ENCODE measurements around the gene SLC6A19.

The SLC6A19 gene

GRCh38 chr5:1167361-1167727 is 34.1 kb upstream of the SLC6A19 start:
- DNase-seq, result no peak

GRCh38 chr5:1167728-1168709 is 33.4 kb upstream of the SLC6A19 start:
- DNase-seq, result peak; percentile 79

GRCh38 chr5:1168796-1169195 is 32.6 kb upstream of the SLC6A19 start:
- DNase-seq, result peak; percentile 85

- no peak for DNase-seq
Measured at GRCh38 chr5:1169211-1170115, 31.9 kb upstream of the SLC6A19 start.

DNA sequence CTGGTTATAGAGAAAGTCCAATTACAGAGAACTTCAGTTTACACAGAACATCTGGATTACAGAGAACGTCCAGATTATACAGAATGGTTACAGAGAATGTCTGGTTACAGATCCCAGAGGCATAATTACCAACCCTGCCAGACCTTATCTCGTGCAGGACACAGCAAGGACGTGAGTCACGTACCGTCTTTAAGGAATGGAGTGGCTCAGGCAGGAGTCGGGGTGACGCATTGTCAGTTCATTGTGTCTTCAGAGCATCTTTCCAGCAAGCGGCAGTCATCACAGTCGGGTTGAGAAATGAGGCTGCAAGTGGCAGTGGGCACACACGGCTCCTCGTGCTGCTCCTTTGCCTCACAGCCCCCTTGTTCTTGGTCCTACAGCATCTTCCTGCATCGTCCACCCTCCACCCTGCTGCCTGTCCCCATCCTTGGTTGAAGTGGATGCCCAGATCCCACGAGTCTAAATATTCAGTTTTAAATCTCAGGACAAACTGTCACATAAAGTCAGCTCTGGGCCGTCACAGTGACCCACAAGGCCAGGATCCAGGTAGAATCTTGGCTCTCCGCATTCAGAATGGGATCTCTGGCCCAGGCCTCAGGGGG is 30.0 kb upstream of the SLC6A19 start:
- no peak for DNase-seq

GRCh38 chr5:1172007-1172581 is 29.3 kb upstream of the SLC6A19 start:
- DNase-seq, result no peak

- DNase-seq, result no peak
Measured at GRCh38 chr5:1172670-1173404, 28.6 kb upstream of the SLC6A19 start.

DNA sequence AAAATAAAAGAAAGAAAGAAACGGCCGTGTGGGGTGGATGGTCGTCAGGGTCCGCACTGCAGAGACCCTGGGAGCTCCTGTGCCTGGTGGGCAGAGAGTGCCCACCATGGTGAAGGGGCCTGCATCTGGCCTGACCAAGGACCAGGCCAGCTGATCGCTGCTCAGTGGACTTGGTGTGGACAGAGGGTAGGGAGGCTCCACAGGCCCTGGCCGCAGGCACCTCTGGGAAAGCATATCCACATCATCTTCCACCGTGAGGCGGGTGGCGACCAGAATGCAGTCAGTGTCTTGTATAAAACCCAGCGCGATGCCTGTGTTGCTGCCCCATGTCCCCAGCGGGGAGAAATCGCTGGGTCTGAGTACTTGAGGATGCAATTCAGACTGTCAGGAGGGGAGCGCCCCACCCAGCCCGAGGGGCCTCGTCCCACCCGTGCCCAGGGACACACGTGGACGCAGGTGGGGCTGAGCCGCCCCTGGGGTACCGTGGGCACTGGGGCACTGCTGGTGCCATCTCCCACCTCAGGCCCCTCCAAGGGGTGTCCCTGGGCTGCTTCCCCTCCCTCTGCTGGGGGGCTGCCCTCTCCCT is 27.8 kb upstream of the SLC6A19 start:
- DNase-seq, result no peak

- no peak for DNase-seq
Measured at GRCh38 chr5:1174122-1174936, 27.1 kb upstream of the SLC6A19 start.

GRCh38 chr5:1175015-1175414 is 26.4 kb upstream of the SLC6A19 start:
- no peak for DNase-seq

GRCh38 chr5:1175801-1176472 is 25.5 kb upstream of the SLC6A19 start:
- DNase-seq, result no peak

DNA sequence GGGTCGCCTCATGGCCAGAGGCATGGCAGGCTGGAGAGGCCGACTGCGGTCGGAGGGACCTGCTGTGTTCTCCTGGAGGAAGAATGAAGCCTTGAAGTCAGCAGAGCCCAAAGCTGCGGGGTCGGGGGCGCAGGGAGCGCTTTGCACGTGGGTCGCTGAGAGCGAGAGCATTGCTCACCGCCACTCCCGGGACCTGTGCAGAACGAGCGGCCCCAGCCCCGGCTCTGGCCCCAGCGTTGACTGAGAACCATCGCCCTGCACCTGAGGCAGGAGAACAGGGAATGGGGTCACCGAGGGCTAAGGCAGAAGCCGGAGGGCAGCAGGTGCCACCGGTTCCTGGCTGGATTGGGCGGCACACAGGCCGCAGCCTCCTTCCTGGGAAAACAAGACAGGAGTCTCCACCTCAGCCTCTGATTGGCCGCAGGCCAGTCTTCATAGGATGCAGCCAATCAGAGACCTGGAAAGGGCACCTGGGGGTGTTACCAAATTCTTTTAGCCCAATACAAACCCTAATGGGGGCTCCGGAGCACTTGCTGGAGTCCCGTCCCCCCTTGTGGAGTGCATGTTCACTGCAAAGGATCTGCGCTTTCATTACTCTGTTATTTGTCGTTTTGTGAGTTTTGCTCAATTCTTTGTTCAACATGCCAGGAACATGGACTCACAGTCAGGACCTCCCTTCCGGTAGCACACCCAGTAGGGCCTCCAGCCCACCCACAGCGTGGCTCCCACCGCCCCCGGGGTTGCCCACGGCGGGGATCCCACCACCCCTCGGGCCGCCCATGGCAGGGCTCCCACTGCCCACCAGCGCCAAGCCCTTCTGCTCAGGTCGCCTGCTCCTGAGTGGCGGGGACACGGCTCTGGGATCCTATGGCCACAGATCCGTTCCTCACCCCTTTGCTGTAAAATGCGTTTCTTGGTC is 24.7 kb upstream of the SLC6A19 start:
- no peak for DNase-seq

DNA sequence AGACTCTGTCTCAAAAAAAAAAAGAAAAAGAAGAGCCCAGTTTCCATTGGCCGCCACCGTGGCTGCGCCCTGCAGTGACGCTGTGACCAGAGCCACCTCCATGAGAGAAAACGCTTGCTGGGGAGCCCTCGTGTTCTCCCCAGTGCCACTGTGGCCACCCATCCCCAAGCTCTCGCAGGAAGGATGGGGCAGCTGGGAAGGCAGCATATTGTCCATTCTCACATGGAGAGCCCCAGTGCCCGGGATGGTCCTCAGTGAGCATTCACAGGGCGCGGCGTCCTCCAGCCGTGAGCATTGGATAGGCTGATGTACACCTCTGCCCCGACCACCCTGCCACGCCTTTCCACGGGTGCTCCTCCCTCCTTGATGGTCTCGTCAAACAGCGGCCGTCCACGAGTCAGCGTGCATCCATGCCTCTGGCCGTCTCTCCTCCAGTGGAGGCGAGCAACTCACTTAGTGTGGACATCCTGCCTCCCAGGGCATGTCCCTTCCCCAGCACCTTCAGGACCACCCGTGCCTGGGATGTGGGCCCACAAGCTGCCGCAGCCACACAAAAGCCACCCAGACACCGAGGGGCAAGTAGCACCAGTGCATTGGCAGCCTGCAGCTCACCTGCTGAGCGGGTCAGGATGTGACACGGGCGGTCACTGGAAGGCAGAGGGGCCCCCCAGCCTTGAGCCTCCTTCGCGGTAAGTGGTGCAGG is 23.4 kb upstream of the SLC6A19 start:
- DNase-seq, result no peak

DNA sequence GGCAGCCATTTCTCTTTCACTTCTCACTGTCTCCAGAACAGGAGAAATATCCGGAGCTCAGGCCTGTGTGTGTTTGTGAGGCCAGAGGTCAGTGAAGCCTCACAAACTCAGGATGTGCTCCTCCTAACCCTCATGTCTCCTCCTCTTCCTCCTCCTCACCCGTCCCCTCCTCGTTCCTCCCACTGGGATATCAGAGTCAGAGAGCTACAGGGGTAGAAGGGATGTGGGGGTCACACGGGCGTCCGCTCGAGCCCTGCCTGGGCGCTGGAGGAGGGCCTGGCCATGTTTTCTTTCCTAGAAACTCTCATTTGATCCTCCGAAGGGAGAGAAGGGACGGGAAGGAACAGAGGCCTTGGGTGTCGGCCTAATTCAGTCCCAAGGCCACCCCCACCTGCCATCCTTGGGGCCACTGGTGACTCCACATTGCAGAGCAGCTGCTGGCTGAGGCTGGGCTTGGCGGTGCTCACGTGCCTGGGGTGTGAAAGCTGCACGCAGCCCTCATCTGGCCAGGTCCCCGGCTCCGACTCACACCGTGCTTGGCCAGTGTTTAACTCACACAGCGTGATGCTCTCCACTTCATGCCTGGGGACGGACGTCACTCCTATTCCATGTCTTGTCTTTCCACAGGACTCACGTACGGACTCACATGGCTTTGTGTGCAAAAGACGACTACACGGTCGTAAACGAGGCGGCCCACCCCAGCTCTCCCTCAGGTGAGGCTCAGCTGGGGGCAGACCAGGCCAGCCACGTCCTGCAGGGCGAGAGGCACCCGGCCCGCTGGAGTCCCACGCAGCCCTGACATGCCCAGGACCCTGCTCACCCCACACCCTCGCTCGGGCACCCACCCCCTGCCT is 22.6 kb upstream of the SLC6A19 start:
- no peak for DNase-seq

DNA sequence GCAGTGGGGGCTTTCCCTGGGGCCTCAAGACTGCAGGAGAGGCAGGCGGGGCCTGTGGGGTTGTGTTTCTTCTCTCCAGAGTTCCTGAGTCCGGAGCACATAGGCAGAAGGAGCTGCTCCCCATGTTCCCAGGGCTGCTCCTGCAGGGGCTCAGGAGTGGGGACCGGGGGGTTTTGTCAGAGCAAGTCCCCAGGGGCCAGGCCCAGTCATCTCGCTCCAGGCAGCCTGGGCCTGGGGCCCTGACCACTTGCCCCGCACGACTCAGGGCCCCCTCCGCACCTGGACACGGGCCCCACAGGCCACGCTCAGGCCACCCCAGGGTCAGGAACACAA is 22.0 kb upstream of the SLC6A19 start:
- no peak for DNase-seq

DNA sequence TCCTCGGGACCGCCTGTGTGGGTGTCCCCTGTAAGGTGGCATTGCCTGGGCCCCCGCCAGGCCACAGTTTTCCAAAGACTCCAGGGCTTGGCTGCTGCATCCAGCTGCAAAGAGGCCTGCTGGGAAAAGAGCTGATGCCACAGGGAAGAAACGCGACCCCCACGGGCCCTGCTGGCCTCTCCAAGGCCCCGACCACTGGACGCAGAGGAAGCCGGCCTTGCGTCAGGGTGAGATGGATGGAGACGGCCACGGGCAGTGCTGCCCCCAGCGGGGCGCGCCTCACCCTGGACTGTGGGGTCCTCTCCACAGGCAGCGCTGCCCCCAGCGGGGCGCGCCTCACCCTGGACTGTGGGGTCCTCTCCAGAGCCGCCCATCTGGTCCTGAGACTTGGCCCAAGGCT is 21.3 kb upstream of the SLC6A19 start:
- no peak for DNase-seq

DNA sequence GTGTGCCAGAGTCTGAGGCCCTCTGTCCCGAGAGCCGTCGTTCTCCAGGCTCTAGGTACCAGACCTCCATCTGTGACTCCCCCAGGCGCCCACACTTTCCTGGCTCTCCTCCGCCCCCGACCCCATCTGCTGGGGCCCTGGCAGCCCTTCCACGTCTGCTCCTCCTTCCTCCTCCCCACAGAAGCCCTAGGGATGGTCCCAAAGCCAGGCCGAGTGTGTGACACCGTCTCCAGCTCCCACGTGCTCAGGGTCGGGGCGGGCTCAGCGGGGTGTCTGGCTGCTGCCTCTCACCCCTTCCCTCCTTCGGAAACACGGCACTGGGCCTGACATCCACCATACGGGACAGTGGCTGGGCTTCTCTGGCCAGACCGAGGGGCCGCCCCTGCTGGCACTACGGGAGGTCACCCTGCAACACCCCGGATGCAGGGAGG is 20.5 kb upstream of the SLC6A19 start:
- DNase-seq, result no peak

Data from DMS79 treated with DMSO at 0.1 percent for 48 hours (cell line).